Effector memory CD8-positive, alpha-beta T cell (primary cell): Measurements from ENCODE around the gene SCLY.
"Not testable (repeated sequence)": the region's sequence is repeated elsewhere in the genome, so short reads cannot be mapped to it uniquely, and the experiment has no call there.

Experiments
- ATAC-seq: fragments of 150-1000 bp; cut with Tn5 transposase; replicated peaks from 2 replicates; pipeline ENCODE4 v1.10.0; 2021; ENCODE audit warnings: mild to moderate bottlenecking, moderate library complexity
- DNase-seq, 3 experiments: peaks; one replicate each; pipeline ENCODE4 v3.0.0; 2021
- H3K27ac Mint-ChIP-seq, 2 donors: one replicate each; pipeline ENCODE4 v1.8.0; 2022; ENCODE audit warnings: mild to moderate bottlenecking in 2 of 2, mixed read lengths in 2 of 2, moderate library complexity in 2 of 2
- H3K27me3 Mint-ChIP-seq, 2 donors: one replicate each; pipeline ENCODE4 v1.8.0; 2022; ENCODE audit warnings: mixed read lengths in 2 of 2
- H3K36me3 Mint-ChIP-seq: one replicate; pipeline ENCODE4 v1.8.0; 2022; ENCODE audit warnings: mild to moderate bottlenecking, moderate library complexity, mixed read lengths; ENCODE audit not compliant: insufficient read depth
- H3K4me1 Mint-ChIP-seq, 2 donors: one replicate each; pipeline ENCODE4 v1.8.0; 2022; ENCODE audit warnings: low read depth in 2 of 2, mixed read lengths in 2 of 2
- H3K4me3 Mint-ChIP-seq, 2 donors: one replicate each; pipeline ENCODE4 v1.8.0; 2022; ENCODE audit warnings: mild to moderate bottlenecking in 2 of 2, mixed read lengths in 2 of 2, moderate library complexity in 2 of 2
- H3K9me3 Mint-ChIP-seq, 2 donors: one replicate each; pipeline ENCODE4 v1.8.0; 2022; ENCODE audit warnings: mixed read lengths in 2 of 2

SCLY gene

DNA sequence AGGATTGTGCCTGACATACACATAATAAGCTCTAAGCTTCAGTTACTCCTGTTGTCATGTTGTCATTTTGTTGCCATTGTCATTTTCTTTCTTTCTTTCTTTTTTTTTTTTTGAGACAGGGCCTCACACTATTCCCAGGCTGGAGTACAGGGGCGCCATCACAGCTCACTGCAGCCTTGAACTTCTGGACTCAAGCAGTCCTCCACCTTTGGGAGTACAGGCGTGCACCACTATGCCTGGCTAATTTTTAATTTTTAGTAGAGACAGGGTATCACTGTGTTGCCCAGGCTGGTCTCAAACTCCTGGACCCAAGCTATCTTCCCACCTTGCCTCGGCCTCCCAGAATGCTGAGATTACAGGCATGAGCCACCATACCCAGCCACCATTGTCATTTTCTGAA lies 30.9 kb upstream of the SCLY start:
- peaks cover 3% of the 10 kb centered on the region in 2 donors for H3K4me1 Mint-ChIP-seq
- H3K36me3 Mint-ChIP-seq: peaks cover 31% of the 10 kb centered on the region
- H3K4me3 Mint-ChIP-seq: no peak overlapping the region

DNA sequence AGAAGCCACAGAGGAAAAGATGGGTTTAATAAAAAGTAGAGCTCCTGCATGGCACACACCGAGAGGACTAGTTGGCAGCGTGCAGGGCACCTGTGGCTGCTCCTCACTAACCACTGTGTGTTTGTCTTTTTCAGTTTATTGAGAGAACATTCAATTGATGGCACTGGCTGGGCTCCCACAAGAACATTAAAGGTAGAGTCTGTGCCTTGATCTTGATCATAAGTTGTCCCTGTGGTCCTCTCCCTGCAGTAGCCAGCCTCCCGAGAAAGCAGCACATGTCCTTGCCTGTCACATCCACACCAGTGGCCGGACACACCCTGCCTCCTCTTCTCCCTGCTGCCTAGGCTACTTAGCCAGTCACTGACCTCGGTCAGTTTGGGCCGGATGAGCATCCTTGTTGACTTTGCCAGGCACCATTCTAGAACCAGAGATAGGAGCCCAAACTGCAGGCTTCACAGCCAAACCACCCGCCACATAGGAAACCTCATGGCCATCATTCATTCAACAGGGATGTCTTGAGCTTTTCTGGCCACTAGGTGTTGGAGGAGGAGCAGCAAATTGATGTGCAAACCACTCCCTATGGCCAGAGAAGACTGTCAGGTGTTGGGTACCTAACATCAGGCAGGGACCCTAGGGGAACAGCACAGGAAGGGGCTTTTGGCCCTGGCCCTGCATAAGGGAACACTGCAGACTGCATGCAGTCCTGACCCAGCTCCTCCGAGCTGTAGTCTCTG lies 30.2 kb upstream of the SCLY start:
- no peak for DNase-seq
- Mint-ChIP-seq H3K27ac (peak overlapping the region in 1 of 2 donors; percentile 76), H3K27me3 (no peaks in the 10 kb centered on the region), H3K36me3 (peaks cover 31% of the 10 kb centered on the region), H3K4me3 (no peak overlapping the region), H3K4me1 (peaks cover 3% of the 10 kb centered on the region in 2 donors), H3K9me3 (no peaks in the 10 kb centered on the region)
- no peak for ATAC-seq

More for the DNA sequence above, 30.9 kb upstream of the SCLY start:
- no peaks in the 10 kb centered on the region for H3K9me3 Mint-ChIP-seq
- no peak for DNase-seq
- ATAC-seq: no peak
- no peaks in the 10 kb centered on the region for H3K27me3 Mint-ChIP-seq
- peak overlapping the region; percentile 38 to 76 for H3K27ac Mint-ChIP-seq

DNA sequence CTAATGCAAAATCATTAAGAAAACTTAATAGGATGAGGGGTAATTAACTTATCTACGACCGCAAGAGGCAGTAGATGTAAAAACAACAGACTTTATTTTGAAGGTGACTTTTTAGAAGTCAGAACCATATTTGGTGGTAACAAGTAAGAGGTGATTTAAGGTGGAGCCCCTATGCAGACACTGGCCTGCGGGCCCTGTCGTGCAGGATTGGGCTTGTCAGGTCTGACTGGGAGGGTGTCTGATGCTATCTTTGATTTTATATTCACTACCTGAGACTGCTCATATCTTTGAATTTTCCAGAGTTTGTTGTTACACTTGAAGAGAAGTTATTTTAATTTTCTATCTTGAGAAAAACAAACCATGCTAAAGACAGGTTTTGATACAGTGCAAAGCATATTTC lies 29.1 kb upstream of the SCLY start:
- DNase-seq: no peak
- no peak for ATAC-seq
- peaks cover 42% of the 10 kb centered on the region for H3K36me3 Mint-ChIP-seq
- H3K9me3 Mint-ChIP-seq: no peaks in the 10 kb centered on the region
- H3K27ac Mint-ChIP-seq: peak overlapping the region; percentile 49 to 60
- no peaks in the 10 kb centered on the region for H3K27me3 Mint-ChIP-seq
- no peak overlapping the region for H3K4me3 Mint-ChIP-seq
- peaks cover 2 to 3% of the 10 kb centered on the region in 2 donors for H3K4me1 Mint-ChIP-seq

DNA sequence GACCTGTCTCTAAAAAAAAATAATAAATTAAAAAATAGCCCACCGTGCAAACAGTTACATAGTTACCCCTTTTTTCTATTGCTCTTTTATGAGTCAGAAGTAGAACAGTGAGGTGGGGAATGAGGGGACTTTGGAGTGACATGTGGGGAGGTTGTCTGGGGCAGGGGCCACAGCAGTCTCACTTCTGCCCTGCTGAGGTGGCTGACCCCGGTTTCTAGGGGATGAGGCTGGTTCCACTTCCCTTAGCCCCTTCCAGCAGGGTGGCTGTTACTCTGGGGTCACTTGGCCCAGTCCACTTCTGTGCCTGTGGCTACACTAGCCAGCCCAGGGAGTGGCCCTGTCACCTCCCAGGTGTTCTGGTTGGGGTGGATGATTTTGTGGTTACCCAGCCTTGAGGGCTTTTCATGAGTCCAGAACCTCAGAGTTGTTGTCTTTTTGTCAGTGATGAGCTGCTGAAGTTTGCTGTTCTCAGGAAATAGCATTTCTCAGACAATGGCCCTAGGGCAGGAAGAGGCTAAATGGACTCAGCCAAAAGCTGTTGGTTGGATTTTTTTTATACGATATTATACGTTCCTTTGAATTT lies 28.0 kb upstream of the SCLY start:
- peaks cover 46% of the 10 kb centered on the region for H3K36me3 Mint-ChIP-seq
- no peaks in the 10 kb centered on the region for H3K27me3 Mint-ChIP-seq
- ATAC-seq: no peak
- H3K9me3 Mint-ChIP-seq: no peaks in the 10 kb centered on the region
- H3K4me1 Mint-ChIP-seq: peaks cover 0 to 3% of the 10 kb centered on the region in 2 donors
- H3K27ac Mint-ChIP-seq: peak overlapping the region in 1 of 2 donors; percentile 68
- H3K4me3 Mint-ChIP-seq: no peak overlapping the region
- no peak for DNase-seq

DNA sequence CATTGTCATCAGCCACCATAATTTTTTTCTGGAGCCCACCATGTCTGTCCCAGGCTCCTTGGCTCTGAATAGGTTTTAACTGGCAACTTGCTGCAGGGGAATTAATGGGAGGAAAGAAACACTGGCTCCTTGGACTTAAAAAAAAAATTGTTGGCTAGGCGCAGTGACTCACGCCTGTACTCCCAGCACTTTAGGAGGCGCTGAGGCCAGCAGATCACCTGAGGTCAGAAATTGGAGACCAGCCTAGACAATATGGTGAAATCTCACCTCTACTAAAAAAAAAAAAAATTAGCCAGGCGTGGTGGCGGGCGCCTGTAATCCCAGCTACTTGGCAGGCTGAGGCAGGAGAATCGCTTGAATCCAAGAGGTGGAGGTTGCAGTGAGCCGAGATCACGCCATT lies 26.8 kb upstream of the SCLY start:
- not testable (repeated sequence) for H3K4me1 Mint-ChIP-seq, ATAC-seq
- peaks cover 54% of the 10 kb centered on the region for H3K36me3 Mint-ChIP-seq

DNA sequence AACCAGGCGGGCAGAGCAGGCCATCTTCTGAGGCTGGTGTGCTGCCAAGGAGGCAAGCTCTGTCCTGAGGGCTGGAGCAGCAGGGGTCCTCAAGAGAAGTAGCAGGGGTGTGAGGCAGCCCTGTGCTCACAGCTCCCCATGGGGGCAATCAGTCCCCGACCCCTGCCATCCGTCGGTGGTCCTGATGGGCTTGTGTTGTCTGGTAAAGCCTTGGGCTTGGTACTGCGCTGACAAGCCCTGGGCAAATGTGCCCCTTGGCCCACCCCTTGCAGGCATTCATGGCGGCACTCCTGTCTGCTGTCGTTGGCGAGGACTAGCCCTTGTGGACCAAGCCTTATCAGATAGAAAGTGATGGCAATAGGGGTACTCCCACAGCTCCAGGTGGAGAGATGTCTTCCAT lies 22.6 kb upstream of the SCLY start:
- DNase-seq: no peak
- no peaks in the 10 kb centered on the region for H3K9me3 Mint-ChIP-seq
- ATAC-seq: no peak
- H3K36me3 Mint-ChIP-seq: peaks cover 55% of the 10 kb centered on the region
- no peaks in the 10 kb centered on the region for H3K27me3 Mint-ChIP-seq
- no peak overlapping the region for H3K27ac Mint-ChIP-seq
- peaks cover 0 to 2% of the 10 kb centered on the region in 2 donors for H3K4me1 Mint-ChIP-seq
- no peak overlapping the region for H3K4me3 Mint-ChIP-seq

More for the DNA sequence above, 26.8 kb upstream of the SCLY start:
- not testable (repeated sequence) for H3K9me3 Mint-ChIP-seq, DNase-seq, H3K4me3 Mint-ChIP-seq, H3K27me3 Mint-ChIP-seq, H3K27ac Mint-ChIP-seq

DNA sequence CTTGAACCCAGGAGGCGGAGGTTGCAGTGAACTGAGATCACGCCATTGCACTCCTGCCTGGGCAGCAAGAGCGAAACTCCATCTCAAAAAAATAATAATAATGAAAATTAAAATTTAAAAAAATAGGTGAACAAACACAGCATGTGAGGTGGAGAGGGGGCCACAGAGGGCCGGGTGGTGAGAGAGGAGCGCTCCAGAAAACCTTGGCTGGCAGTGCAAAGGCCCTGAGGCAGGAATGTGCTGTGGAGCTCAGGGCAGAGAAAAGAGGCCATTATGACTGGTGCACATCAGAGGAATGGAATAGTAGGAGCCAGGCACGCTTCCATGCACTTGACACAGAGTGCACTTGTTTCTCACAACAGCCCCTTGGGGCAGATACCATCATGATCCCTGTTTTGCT lies 21.6 kb upstream of the SCLY start:
- no peaks in the 10 kb centered on the region for H3K9me3 Mint-ChIP-seq
- DNase-seq: no peak
- H3K36me3 Mint-ChIP-seq: peaks cover 50% of the 10 kb centered on the region
- no peak overlapping the region for H3K4me3 Mint-ChIP-seq
- no peaks in the 10 kb centered on the region for H3K27me3 Mint-ChIP-seq
- H3K4me1 Mint-ChIP-seq: peaks cover 2% of the 10 kb centered on the region in 2 donors
- H3K27ac Mint-ChIP-seq: peak overlapping the region in 1 of 2 donors; percentile 37
- ATAC-seq: no peak

DNA sequence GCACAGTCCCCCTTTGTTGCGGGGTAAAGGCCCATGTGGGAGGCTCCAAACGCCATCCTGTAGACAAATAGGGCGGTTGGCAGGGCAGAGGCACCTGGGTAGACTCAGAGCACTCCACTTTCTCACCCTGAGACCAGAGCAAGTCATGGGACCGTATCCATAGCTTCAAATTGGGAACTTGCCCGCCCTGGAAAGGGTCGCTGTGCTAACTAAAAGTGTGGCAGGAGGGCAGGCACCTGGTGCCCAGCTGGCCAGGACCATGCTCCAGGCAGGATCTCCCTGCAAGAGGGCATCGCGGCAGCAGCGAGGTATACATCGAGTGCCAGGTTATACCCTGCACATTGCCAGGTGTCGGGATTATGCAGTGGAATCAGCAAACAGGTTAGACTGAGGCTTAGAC lies 20.8 kb upstream of the SCLY start:
- no peak for ATAC-seq
- peaks cover 2% of the 10 kb centered on the region in 2 donors for H3K4me1 Mint-ChIP-seq
- H3K9me3 Mint-ChIP-seq: no peaks in the 10 kb centered on the region
- no peak overlapping the region for H3K4me3 Mint-ChIP-seq
- no peak for DNase-seq
- H3K36me3 Mint-ChIP-seq: peaks cover 46% of the 10 kb centered on the region
- H3K27ac Mint-ChIP-seq: no peak overlapping the region
- no peaks in the 10 kb centered on the region for H3K27me3 Mint-ChIP-seq

DNA sequence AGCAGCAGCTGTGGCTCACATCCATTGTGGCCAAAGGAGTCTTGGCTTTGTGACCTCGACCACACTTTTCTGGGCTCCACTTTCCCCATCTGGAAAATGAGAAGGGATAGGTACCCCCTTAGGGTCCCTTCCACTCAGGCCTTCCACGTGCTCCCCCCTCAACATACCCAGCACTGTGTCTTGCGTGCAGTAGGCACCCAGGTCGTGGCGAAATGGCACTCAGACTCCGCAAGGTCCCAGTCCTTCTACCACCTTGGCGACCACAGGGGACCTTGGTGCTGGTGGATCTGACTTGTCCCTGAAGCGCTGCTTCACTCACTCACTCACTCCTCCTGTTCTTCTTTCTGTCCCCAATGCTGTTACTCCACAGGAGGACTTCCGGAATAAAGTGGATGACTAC lies 19.9 kb upstream of the SCLY start:
- Mint-ChIP-seq H3K4me3 (no peak overlapping the region), H3K36me3 (peaks cover 43% of the 10 kb centered on the region)

DNA sequence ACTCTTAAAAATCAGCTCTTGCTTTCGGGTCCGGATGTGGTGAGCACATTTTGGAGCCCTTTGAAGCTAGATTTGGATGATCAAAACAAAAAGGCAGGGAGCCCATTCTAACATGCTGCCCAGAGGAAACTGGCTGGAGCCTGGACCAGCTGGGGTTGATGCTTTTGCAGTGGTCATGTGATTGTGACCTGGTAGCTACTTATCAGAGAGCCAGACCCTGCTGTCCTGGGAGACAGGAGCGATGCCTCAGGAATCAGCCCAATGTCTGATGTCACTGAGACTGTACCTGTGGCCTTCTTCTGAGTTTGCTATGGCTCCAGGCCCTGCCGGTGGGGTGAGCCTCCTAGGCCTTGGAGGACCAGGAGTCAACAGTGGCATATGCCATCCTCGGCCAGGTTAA lies 18.7 kb upstream of the SCLY start:
- no peak for ATAC-seq

More for the DNA sequence above, 19.9 kb upstream of the SCLY start:
- Mint-ChIP-seq H3K4me1 (peaks cover 2% of the 10 kb centered on the region in 2 donors), H3K27ac (no peak overlapping the region), H3K27me3 (no peaks in the 10 kb centered on the region), H3K9me3 (no peaks in the 10 kb centered on the region)
- DNase-seq (no peak), ATAC-seq (no peak)

DNA sequence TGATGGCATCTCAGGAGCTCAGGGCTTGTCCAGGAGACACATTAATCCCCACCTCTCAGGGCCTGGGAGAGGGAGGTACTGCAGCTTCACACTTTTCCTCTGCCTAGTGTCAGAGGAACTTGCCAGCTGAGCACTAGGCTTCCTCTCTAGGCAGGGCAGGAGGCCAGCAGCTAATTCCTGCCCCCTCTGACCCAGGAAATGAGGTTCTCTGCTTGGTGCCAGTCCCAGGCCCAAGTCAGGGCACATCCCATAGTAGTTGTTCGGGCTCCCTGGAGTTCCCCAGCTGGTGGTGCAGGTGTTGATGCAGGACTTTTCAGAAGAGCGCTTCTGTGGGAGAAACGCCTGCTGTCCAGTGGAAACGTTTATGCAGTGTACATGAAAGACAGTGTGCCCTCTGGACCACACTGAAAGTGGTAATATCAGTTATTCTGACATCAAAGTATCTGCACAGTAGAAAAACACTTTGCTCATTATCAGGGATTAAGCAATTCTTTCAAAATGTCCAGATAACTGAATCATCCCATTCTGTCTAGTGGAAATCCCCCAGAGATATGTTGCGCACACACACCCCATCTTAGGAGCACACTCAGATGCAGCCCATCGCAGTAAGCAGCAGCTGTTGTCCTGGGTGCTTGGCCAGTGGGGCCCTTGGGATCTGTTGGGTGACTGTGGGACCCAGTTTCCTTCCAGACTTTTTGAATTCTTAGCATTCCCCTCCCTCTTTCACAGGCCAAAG lies 17.8 kb upstream of the SCLY start:
- ATAC-seq (no peak), DNase-seq (no peak)
- peaks cover 0 to 3% of the 10 kb centered on the region in 2 donors for H3K9me3 Mint-ChIP-seq
- H3K4me3 Mint-ChIP-seq: no peak overlapping the region
- H3K27ac Mint-ChIP-seq: no peak overlapping the region
- H3K36me3 Mint-ChIP-seq: peaks cover 26% of the 10 kb centered on the region
- peaks cover 2% of the 10 kb centered on the region in 2 donors for H3K4me1 Mint-ChIP-seq
- H3K27me3 Mint-ChIP-seq: peaks cover 0 to 4% of the 10 kb centered on the region in 2 donors

More for the DNA sequence above, 18.7 kb upstream of the SCLY start:
- Mint-ChIP-seq H3K4me3 (no peak overlapping the region), H3K36me3 (peaks cover 32% of the 10 kb centered on the region), H3K4me1 (peaks cover 2% of the 10 kb centered on the region in 2 donors), H3K27me3 (no peaks in the 10 kb centered on the region), H3K9me3 (no peaks in the 10 kb centered on the region), H3K27ac (no peak overlapping the region)
- no peak for DNase-seq

DNA sequence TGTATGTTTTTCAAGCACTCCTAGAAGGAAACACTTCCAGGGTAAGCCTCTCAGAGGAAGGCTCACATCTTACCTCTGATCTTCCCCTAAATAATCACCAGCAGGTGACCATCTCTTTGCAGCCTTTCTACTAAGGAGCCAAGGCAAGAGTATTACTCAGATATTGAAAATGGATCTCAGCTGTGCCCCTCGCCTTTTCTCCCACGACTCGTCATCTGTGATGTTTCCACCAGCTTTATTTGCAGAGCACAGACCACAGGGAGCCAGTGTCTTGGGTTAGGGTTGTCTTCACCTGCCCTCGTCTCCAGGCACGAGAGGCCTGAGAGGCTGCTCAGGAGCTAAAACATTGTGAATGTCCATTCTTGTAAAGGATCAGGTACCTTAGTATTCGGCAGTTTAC lies 16.9 kb upstream of the SCLY start:
- ATAC-seq (no peak), DNase-seq (no peak)
- H3K4me3 Mint-ChIP-seq: no peak overlapping the region
- peaks cover 20% of the 10 kb centered on the region for H3K36me3 Mint-ChIP-seq
- peaks cover 0 to 5% of the 10 kb centered on the region in 2 donors for H3K27me3 Mint-ChIP-seq
- H3K27ac Mint-ChIP-seq: no peak overlapping the region
- H3K4me1 Mint-ChIP-seq: peaks cover 2% of the 10 kb centered on the region in 2 donors
- peaks cover 0 to 3% of the 10 kb centered on the region in 2 donors for H3K9me3 Mint-ChIP-seq

DNA sequence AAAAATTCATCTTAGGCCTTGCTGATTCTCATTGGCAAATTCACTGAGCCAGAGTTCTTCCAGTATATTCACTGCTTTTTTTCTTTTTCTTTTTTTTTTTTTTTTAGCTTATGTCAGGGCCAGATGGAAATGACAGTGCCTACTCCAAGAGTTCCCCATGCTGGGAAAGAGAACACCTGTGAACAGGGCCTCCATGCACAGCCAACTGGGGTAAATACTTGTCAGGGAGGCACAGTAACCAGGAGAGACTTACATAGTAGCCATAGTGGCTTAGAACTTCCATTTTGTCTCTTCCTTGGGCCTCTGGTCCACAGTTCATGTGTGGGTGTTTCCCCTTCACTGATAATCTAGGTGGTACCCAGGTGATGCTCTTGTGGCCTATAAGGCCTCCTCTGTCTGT lies 15.2 kb upstream of the SCLY start:
- H3K4me1 Mint-ChIP-seq: peaks cover 0 to 2% of the 10 kb centered on the region in 2 donors
- peaks cover 0 to 3% of the 10 kb centered on the region in 2 donors for H3K9me3 Mint-ChIP-seq
- peak overlapping the region in 1 of 2 donors; percentile 15 for H3K4me3 Mint-ChIP-seq
- no peak overlapping the region for H3K27ac Mint-ChIP-seq
- peaks cover 0 to 5% of the 10 kb centered on the region in 2 donors for H3K27me3 Mint-ChIP-seq
- DNase-seq: no peak
- peaks cover 20% of the 10 kb centered on the region for H3K36me3 Mint-ChIP-seq
- ATAC-seq: no peak
